Astrocyte (in vitro differentiated cells and primary cell): ENCODE measurements around the gene ATRNL1. TPM values are rescaled to one million over a fixed set of nuclear protein-coding genes. Genes with fewer than 3 reads are reported as not detected.

ENCODE experiments used
- DNase-seq: peaks from one replicate; pipeline ENCODE4 v3.0.0-alpha.2; 2010; ENCODE audit warnings: low read depth
- FAIRE-seq: peaks from 2 replicates; lab custom pipeline; 2011; peaks lifted over from hg19 to GRCh38; lab: Jason Lieb, UNC
- H2AFZ ChIP-seq: 2 replicates; pipeline ENCODE4 v1.6.0; 2012; ENCODE audit warnings: low read depth, low read length, inconsistent platforms
- H3K27ac ChIP-seq: 2 replicates; pipeline ENCODE4 v1.5.1; 2011; ENCODE audit warnings: low read depth, low read length, inconsistent platforms
- H3K27me3 ChIP-seq: 2 replicates; pipeline ENCODE4 v1.6.0; 2011; ENCODE audit warnings: low read length, inconsistent platforms; ENCODE audit not compliant: insufficient read depth
- H3K36me3 ChIP-seq: 2 replicates; pipeline ENCODE4 v1.5.1; 2011; ENCODE audit warnings: low read length, inconsistent platforms; ENCODE audit not compliant: insufficient read depth
- H3K4me1 ChIP-seq: 2 replicates; pipeline ENCODE4 v1.5.1; 2011; ENCODE audit warnings: low read length, inconsistent platforms; ENCODE audit not compliant: insufficient read depth
- H3K4me2 ChIP-seq: 2 replicates; pipeline ENCODE4 v1.6.0; 2012; ENCODE audit warnings: low read length, inconsistent platforms
- H3K4me3 ChIP-seq: 2 replicates; pipeline ENCODE4 v1.5.1; 2011; ENCODE audit warnings: low read depth, mild to moderate bottlenecking, low read length, inconsistent platforms; ENCODE audit not compliant: insufficient read depth
- H3K79me2 ChIP-seq: 2 replicates; pipeline ENCODE4 v1.6.0; 2012; ENCODE audit warnings: mild to moderate bottlenecking, low read length, inconsistent platforms; ENCODE audit not compliant: insufficient read depth
- H3K9ac ChIP-seq: 2 replicates; pipeline ENCODE4 v1.6.0; 2012; ENCODE audit warnings: mild to moderate bottlenecking, low read length, inconsistent platforms
- H3K9me3 ChIP-seq: 2 replicates; pipeline ENCODE4 v1.5.1; 2012; ENCODE audit warnings: low read depth, mild to moderate bottlenecking, low read length, inconsistent platforms; ENCODE audit not compliant: insufficient read depth
- H4K20me1 ChIP-seq: 2 replicates; pipeline ENCODE4 v1.6.0; 2012; ENCODE audit warnings: low read length, inconsistent platforms; ENCODE audit not compliant: insufficient read depth
- H3K27ac Mint-ChIP-seq: one replicate; pipeline ENCODE4 v1.8.0; 2021; ENCODE audit warnings: mild to moderate bottlenecking, mixed read lengths; ENCODE audit not compliant: unreplicated experiment
- H3K27me3 Mint-ChIP-seq: one replicate; pipeline ENCODE4 v1.8.0; 2021; ENCODE audit warnings: low read depth, mixed read lengths; ENCODE audit not compliant: unreplicated experiment
- H3K36me3 Mint-ChIP-seq: one replicate; pipeline ENCODE4 v1.8.0; 2021; ENCODE audit warnings: low read depth, mixed read lengths; ENCODE audit not compliant: unreplicated experiment
- H3K4me1 Mint-ChIP-seq: one replicate; pipeline ENCODE4 v1.8.0; 2021; ENCODE audit warnings: low read depth, mixed read lengths; ENCODE audit not compliant: unreplicated experiment
- H3K4me3 Mint-ChIP-seq: one replicate; pipeline ENCODE4 v1.8.0; 2021; ENCODE audit warnings: mild to moderate bottlenecking, moderate library complexity, mixed read lengths; ENCODE audit not compliant: unreplicated experiment
- H3K9me3 Mint-ChIP-seq: one replicate; pipeline ENCODE4 v1.8.0; 2021; ENCODE audit warnings: mild to moderate bottlenecking, mixed read lengths; ENCODE audit not compliant: unreplicated experiment
- EZH2 ChIP-seq: IDR thresholded peaks from 2 replicates; pipeline ENCODE4 v1.6.1; 2012; ENCODE audit warnings: mild to moderate bottlenecking, low read length, inconsistent platforms; ENCODE audit not compliant: insufficient read depth
- total RNA-seq: library from RNA; stranded (reverse); gene quantifications from 2 replicates; pipeline ENCODE4 v1.2.1, GENCODE V29; 2021
- TF ChIP-seq, protein P1 (sequence below): IDR thresholded peaks from 2 replicates; pipeline ENCODE4 v1.5.1; 2011; ENCODE audit warnings: low read depth, mild to moderate bottlenecking, inconsistent platforms, low read length, moderate library complexity; ENCODE audit not compliant: insufficient read depth

Gene ATRNL1
- total RNA-seq, 1 donor from 2014 or later = 17.5 TPM

- no peak overlapping the region for H3K27ac Mint-ChIP-seq
- Histone ChIP-seq H3K27ac (no peak overlapping the region), H4K20me1 (no peaks in the 10 kb centered on the region), H3K79me2 (no peaks in the 10 kb centered on the region), H3K9me3 (no peaks in the 10 kb centered on the region), H3K27me3 (no peaks in the 10 kb centered on the region), H3K4me2 (no peak overlapping the region), H3K9ac (no peak overlapping the region), H3K4me1 (no peaks in the 10 kb centered on the region), H3K36me3 (no peaks in the 10 kb centered on the region), H3K4me3 (no peak overlapping the region), H2AFZ (no peak overlapping the region)
- TF ChIP-seq, protein P1, sequence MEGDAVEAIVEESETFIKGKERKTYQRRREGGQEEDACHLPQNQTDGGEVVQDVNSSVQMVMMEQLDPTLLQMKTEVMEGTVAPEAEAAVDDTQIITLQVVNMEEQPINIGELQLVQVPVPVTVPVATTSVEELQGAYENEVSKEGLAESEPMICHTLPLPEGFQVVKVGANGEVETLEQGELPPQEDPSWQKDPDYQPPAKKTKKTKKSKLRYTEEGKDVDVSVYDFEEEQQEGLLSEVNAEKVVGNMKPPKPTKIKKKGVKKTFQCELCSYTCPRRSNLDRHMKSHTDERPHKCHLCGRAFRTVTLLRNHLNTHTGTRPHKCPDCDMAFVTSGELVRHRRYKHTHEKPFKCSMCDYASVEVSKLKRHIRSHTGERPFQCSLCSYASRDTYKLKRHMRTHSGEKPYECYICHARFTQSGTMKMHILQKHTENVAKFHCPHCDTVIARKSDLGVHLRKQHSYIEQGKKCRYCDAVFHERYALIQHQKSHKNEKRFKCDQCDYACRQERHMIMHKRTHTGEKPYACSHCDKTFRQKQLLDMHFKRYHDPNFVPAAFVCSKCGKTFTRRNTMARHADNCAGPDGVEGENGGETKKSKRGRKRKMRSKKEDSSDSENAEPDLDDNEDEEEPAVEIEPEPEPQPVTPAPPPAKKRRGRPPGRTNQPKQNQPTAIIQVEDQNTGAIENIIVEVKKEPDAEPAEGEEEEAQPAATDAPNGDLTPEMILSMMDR = no peak
- TF ChIP-seq EZH2 = no peak
- FAIRE-seq = no peak
- no peaks in the 10 kb centered on the region for H3K4me1 Mint-ChIP-seq
- no peak for DNase-seq
- peaks cover 2% of the 10 kb centered on the region for H3K36me3 Mint-ChIP-seq
- peaks cover 2% of the 10 kb centered on the region for H3K27me3 Mint-ChIP-seq
- peaks cover 2% of the 10 kb centered on the region for H3K9me3 Mint-ChIP-seq
- no peak overlapping the region for H3K4me3 Mint-ChIP-seq
Observed at GRCh38 chr10:115909037-115909436, 815.9 kb downstream of the ATRNL1 start.

GRCh38 chr10:115909962-115910731 lies 817.0 kb downstream of the ATRNL1 start:
- no peak for TF ChIP-seq EZH2
- TF ChIP-seq, protein P1 = no peak
- no peak overlapping the region for H3K27ac Mint-ChIP-seq
- Histone ChIP-seq H3K36me3 (no peaks in the 10 kb centered on the region), H2AFZ (no peak overlapping the region), H3K4me3 (no peak overlapping the region), H3K9me3 (no peaks in the 10 kb centered on the region), H3K4me1 (no peaks in the 10 kb centered on the region), H3K9ac (no peak overlapping the region), H3K27ac (no peak overlapping the region), H4K20me1 (no peaks in the 10 kb centered on the region), H3K79me2 (no peaks in the 10 kb centered on the region), H3K4me2 (no peak overlapping the region), H3K27me3 (no peaks in the 10 kb centered on the region)
- peaks cover 2% of the 10 kb centered on the region for H3K27me3 Mint-ChIP-seq
- no peak overlapping the region for H3K4me3 Mint-ChIP-seq
- DNase-seq (no peak), FAIRE-seq (no peak)
- H3K36me3 Mint-ChIP-seq = peaks cover 2% of the 10 kb centered on the region
- H3K4me1 Mint-ChIP-seq = no peaks in the 10 kb centered on the region
- H3K9me3 Mint-ChIP-seq = peaks cover 2% of the 10 kb centered on the region

GRCh38 chr10:115914475-115914874 lies 821.3 kb downstream of the ATRNL1 start:
- Histone ChIP-seq H4K20me1 (no peaks in the 10 kb centered on the region), H3K9ac (no peak overlapping the region), H3K4me2 (no peak overlapping the region), H3K4me3 (no peak overlapping the region), H3K27ac (no peak overlapping the region), H3K9me3 (no peaks in the 10 kb centered on the region), H3K79me2 (no peaks in the 10 kb centered on the region), H3K36me3 (no peaks in the 10 kb centered on the region), H3K4me1 (peaks cover 3% of the 10 kb centered on the region), H3K27me3 (no peaks in the 10 kb centered on the region), H2AFZ (no peak overlapping the region)
- Mint-ChIP-seq H3K27me3 (no peaks in the 10 kb centered on the region), H3K4me1 (peaks cover 9% of the 10 kb centered on the region), H3K9me3 (peaks cover 2% of the 10 kb centered on the region), H3K36me3 (peaks cover 2% of the 10 kb centered on the region), H3K4me3 (no peak overlapping the region), H3K27ac (no peak overlapping the region)
- TF ChIP-seq EZH2 = no peak
- TF ChIP-seq, protein P1 = no peak
- FAIRE-seq (no peak), DNase-seq (no peak)
